GM20000 (cell line): ENCODE measurements around the gene ADAMTS8.

Source experiments
- DNase-seq: peaks from one replicate; pipeline ENCODE4 v3.0.0; 2012; ENCODE audit warnings: low spot score
- CTCF ChIP-seq: IDR thresholded peaks from 2 replicates; pipeline ENCODE4 v1.5.1; 2012; ENCODE audit warnings: mild to moderate bottlenecking, control low read depth; ENCODE audit errors: extremely low read depth, missing control alignments

ADAMTS8 gene

GRCh38 chr11:130428316-130429119 is at the start of gene ADAMTS8:
Gene ADAMTS8, minus strand, starts transcription at chr11:130428609. Its CDS starts 323 bp downstream, at chr11:130428286.
- DNase-seq: no peak
- TF ChIP-seq CTCF: no peak

GRCh38 chr11:130477586-130478203 is 49.3 kb upstream of the ADAMTS8 start:
- DNase-seq: peak; percentile 7
- no peak for TF ChIP-seq CTCF

GRCh38 chr11:130476922-130477491 is 48.6 kb upstream of the ADAMTS8 start:
- DNase-seq: peak; percentile 23
- no peak for TF ChIP-seq CTCF

- TF ChIP-seq CTCF: no peak
- peak; percentile 5 for DNase-seq
These were observed 48.0 kb upstream of the ADAMTS8 start for GRCh38 chr11:130476200-130476921.

GRCh38 chr11:130475426-130476053 is 47.1 kb upstream of the ADAMTS8 start:
- TF ChIP-seq CTCF: no peak
- no peak for DNase-seq

- TF ChIP-seq CTCF: no peak
- DNase-seq: no peak
These were observed 46.4 kb upstream of the ADAMTS8 start for GRCh38 chr11:130474637-130475400.
